ENCODE results near the gene MCF2L2. TPM values are rescaled to one million over a fixed set of nuclear protein-coding genes. Genes with fewer than 3 reads are reported as not detected.
"Not testable (repeated sequence)": the region's sequence is repeated elsewhere in the genome, so short reads cannot be mapped to it uniquely, and the experiment has no call there.

The MCF2L2 gene
- total and polyA plus RNA-seq, 2 experiments from 2014 or later: 6.7 to 14.6 TPM

GRCh38 chr3:183230826-183231225 is 197.6 kb downstream of the MCF2L2 start (continued):
- TF ChIP-seq STAT1 (IDR thresholded peaks at IDR 0.05; ENCODE audit: unreplicated experiment): no peak
- no peak for TF ChIP-seq POLR2AphosphoS5 (IDR thresholded peaks at IDR 0.05; ENCODE audit: low read depth)
- TF ChIP-seq REST (IDR thresholded peaks at IDR 0.05; ENCODE audit: unreplicated experiment): no peak
- TF ChIP-seq NANOG (IDR thresholded peaks at IDR 0.05; ENCODE audit: borderline replicate concordance): no peak

DNA sequence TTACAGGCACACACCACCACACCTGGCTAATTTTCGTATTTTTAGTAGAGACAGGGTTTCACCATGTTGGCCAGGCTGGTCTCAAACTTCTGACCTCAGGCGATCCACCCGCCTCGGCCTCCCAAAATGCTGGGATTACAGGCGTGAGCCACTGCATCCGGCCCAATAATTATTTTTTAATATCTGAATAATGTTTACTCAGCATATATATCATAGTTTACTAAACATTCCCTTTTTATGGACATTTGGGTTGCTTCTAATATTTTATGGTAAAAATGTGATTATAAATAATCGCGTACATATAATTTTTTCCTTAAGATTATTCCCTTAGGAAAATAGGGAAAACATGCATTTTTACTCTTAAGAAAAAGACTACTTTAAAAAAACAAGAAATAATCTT is 198.2 kb downstream of the MCF2L2 start:
- not testable (repeated sequence) for DNase-seq (ENCODE audit: low spot score); H3K4me1 ChIP-seq (ENCODE audit: insufficient read depth); H3K79me2 ChIP-seq (replicated peaks; ENCODE audit: insufficient read depth); H3K27me3 Mint-ChIP-seq (ENCODE audit: insufficient read depth, low read depth, poor library complexity); H3K9me3 Mint-ChIP-seq; H3K36me3 Mint-ChIP-seq (ENCODE audit: low read depth); H3K4me3 ChIP-seq; ATAC-seq; H3K36me3 ChIP-seq (ENCODE audit: insufficient read depth); H3K27ac Mint-ChIP-seq; H2AFZ ChIP-seq; H3K9me2 ChIP-seq (ENCODE audit: insufficient read depth); H3K27ac ChIP-seq (ENCODE audit: low read depth); H3K27me3 ChIP-seq (ENCODE audit: insufficient read depth); H3K4me2 ChIP-seq; H3K4me3 Mint-ChIP-seq; H3F3A ChIP-seq (replicated peaks; ENCODE audit: low read depth); H3K4me1 Mint-ChIP-seq; H4K20me1 ChIP-seq (replicated peaks; ENCODE audit: insufficient read depth)

DNA sequence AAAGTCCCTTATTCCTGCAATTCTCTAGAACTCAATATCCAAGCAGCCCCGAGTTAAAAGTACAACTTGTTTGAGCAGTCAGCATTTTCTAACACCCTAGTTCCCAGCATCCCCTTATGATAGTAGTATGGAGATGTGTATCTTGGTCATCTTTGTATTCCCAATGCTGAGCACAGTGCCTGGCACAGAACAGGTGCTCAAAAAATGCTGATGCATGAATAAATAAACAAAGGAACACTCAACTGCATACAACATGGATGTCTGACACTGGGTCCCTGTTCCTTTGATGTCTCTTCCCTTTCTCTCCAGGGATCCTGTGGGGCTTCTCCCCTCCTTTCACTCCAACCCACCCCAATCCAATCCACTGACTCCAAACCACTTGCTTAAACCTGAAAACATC is 199.2 kb downstream of the MCF2L2 start:
- no peak for DNase-seq (ENCODE audit: low spot score)
- ATAC-seq: no peak
- no peaks in the 10 kb centered on the region for H4K20me1 ChIP-seq (replicated peaks; ENCODE audit: insufficient read depth)
- H3K4me3 ChIP-seq: no peak overlapping the region
- no peaks in the 10 kb centered on the region for H3K36me3 Mint-ChIP-seq (ENCODE audit: low read depth)
- no peak overlapping the region for H3K27ac Mint-ChIP-seq
- H3K27ac ChIP-seq (ENCODE audit: low read depth): no peak overlapping the region
- no peaks in the 10 kb centered on the region for H3K36me3 ChIP-seq (ENCODE audit: insufficient read depth)
- no peaks in the 10 kb centered on the region; the same call in 2 of the 3 replicates for H3K9me3 Mint-ChIP-seq
- H3F3A ChIP-seq (replicated peaks; ENCODE audit: low read depth): no peaks in the 10 kb centered on the region
- no peaks in the 10 kb centered on the region for H3K79me2 ChIP-seq (replicated peaks; ENCODE audit: insufficient read depth)
- H3K4me2 ChIP-seq: no peak overlapping the region
- H3K27me3 Mint-ChIP-seq (ENCODE audit: insufficient read depth, low read depth, poor library complexity): peaks cover 2% of the 10 kb centered on the region
- H3K4me3 Mint-ChIP-seq: no peak overlapping the region
- H3K4me1 ChIP-seq (ENCODE audit: insufficient read depth): no peaks in the 10 kb centered on the region
- H3K27me3 ChIP-seq (ENCODE audit: insufficient read depth): no peaks in the 10 kb centered on the region
- no peaks in the 10 kb centered on the region for H3K4me1 Mint-ChIP-seq
- TF ChIP-seq POLR2AphosphoS5 (IDR thresholded peaks at IDR 0.05; ENCODE audit: low read depth): no peak
- no peak for TF ChIP-seq ZNF331 (CRISPR knock-in tag; IDR thresholded peaks at IDR 0.05; ENCODE audit: low read depth)
- TF ChIP-seq EZH2phosphoT487 (IDR thresholded peaks at IDR 0.05; ENCODE audit: unreplicated experiment): no peak
- no peaks in the 10 kb centered on the region for H3K9me2 ChIP-seq (ENCODE audit: insufficient read depth)
- no peak overlapping the region for H2AFZ ChIP-seq

- Mint-ChIP-seq H3K4me1 (no peaks in the 10 kb centered on the region), H3K27ac (no peak overlapping the region), H3K4me3 (no peak overlapping the region), H3K36me3 (ENCODE audit: low read depth) (no peaks in the 10 kb centered on the region), H3K27me3 (ENCODE audit: insufficient read depth, low read depth, poor library complexity) (peaks cover 2% of the 10 kb centered on the region), H3K9me3 (no peaks in the 10 kb centered on the region; the same call in 2 of the 3 replicates)
- no peak overlapping the region for H3K4me2 ChIP-seq
- no peak overlapping the region for H3K4me3 ChIP-seq
- H4K20me1 ChIP-seq (replicated peaks; ENCODE audit: insufficient read depth): no peaks in the 10 kb centered on the region
- no peaks in the 10 kb centered on the region for H3K79me2 ChIP-seq (replicated peaks; ENCODE audit: insufficient read depth)
- ATAC-seq (no peak), DNase-seq (ENCODE audit: low spot score) (no peak)
- H3K9me2 ChIP-seq (ENCODE audit: insufficient read depth): no peaks in the 10 kb centered on the region
- H3K27ac ChIP-seq (ENCODE audit: low read depth): no peak overlapping the region
- H3K27me3 ChIP-seq (ENCODE audit: insufficient read depth): no peaks in the 10 kb centered on the region
- no peaks in the 10 kb centered on the region for H3F3A ChIP-seq (replicated peaks; ENCODE audit: low read depth)
- no peaks in the 10 kb centered on the region for H3K4me1 ChIP-seq (ENCODE audit: insufficient read depth)
- no peaks in the 10 kb centered on the region for H3K36me3 ChIP-seq (ENCODE audit: insufficient read depth)
- no peak overlapping the region for H2AFZ ChIP-seq
- TF ChIP-seq CTCF (conservative IDR thresholded peaks at IDR 0.05; ENCODE audit: low read depth in 2 of 2): no peak
- TF ChIP-seq, protein P1, sequence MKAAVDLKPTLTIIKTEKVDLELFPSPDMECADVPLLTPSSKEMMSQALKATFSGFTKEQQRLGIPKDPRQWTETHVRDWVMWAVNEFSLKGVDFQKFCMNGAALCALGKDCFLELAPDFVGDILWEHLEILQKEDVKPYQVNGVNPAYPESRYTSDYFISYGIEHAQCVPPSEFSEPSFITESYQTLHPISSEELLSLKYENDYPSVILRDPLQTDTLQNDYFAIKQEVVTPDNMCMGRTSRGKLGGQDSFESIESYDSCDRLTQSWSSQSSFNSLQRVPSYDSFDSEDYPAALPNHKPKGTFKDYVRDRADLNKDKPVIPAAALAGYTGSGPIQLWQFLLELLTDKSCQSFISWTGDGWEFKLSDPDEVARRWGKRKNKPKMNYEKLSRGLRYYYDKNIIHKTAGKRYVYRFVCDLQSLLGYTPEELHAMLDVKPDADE (IDR thresholded peaks at IDR 0.05): no peak
- no peak for TF ChIP-seq EZH2 (IDR thresholded peaks at IDR 0.05; ENCODE audit: low read depth, unreplicated experiment)
Measured at GRCh38 chr3:183227586-183227985, 200.8 kb downstream of the MCF2L2 start.

Data from GM23338 (cell line).